Natural killer cell (primary cell): ENCODE measurements around the gene SV2C. TPM values are rescaled to one million over a fixed set of nuclear protein-coding genes. Genes with fewer than 3 reads are reported as not detected.

ENCODE experiments used
- ATAC-seq, 3 donors: fragments of 150-1000 bp in 2 of 3; fragments of 200-7000 bp in 1 of 3; cut with Tn5 transposase; 1 replicate in 1 of 3; 2 replicates in 2 of 3; pipeline ENCODE4 v1.10.0; 2021; ENCODE audit warnings: mild to moderate bottlenecking in 2 of 3, moderate library complexity in 2 of 3
- DNase-seq, 2 donors: peaks; one replicate each; pipeline versions ENCODE4 v3.0.0 to v3.0.0-alpha.2; 2013 to 2021; ENCODE audit warnings: mixed read lengths in 1 of 2
- H3K27ac ChIP-seq: one replicate; pipeline ENCODE4 v1.5.1; 2013; ENCODE audit warnings: mild to moderate bottlenecking, low read length
- H3K27me3 ChIP-seq: one replicate; pipeline ENCODE4 v1.6.1; 2013; ENCODE audit warnings: low read length; ENCODE audit not compliant: control insufficient read depth, insufficient read depth
- H3K36me3 ChIP-seq: one replicate; pipeline ENCODE4 v1.6.1; 2013; ENCODE audit warnings: low read length; ENCODE audit not compliant: control insufficient read depth, insufficient read depth
- H3K4me1 ChIP-seq: one replicate; pipeline ENCODE4 v1.6.1; 2013; ENCODE audit warnings: low read length; ENCODE audit not compliant: control insufficient read depth, insufficient read depth
- H3K4me3 ChIP-seq: one replicate; pipeline ENCODE4 v1.5.1; 2013; ENCODE audit warnings: low read length
- H3K9me3 ChIP-seq: one replicate; pipeline ENCODE4 v1.6.1; 2013; ENCODE audit warnings: low read length; ENCODE audit not compliant: control insufficient read depth, insufficient read depth
- H3K27ac Mint-ChIP-seq, 2 donors: one replicate each; pipeline ENCODE4 v1.8.0; 2022; ENCODE audit warnings: mild to moderate bottlenecking in 2 of 2, mixed read lengths in 2 of 2, moderate library complexity in 1 of 2
- H3K27me3 Mint-ChIP-seq, 2 donors: one replicate each; pipeline ENCODE4 v1.8.0; 2022; ENCODE audit warnings: low read depth in 2 of 2, mixed read lengths in 2 of 2
- H3K36me3 Mint-ChIP-seq: one replicate; pipeline ENCODE4 v1.8.0; 2022; ENCODE audit warnings: mixed read lengths
- H3K4me1 Mint-ChIP-seq, 2 donors: one replicate each; pipeline ENCODE4 v1.8.0; 2022; ENCODE audit warnings: mixed read lengths in 2 of 2
- H3K4me3 Mint-ChIP-seq: one replicate; pipeline ENCODE4 v1.8.0; 2022; ENCODE audit warnings: mild to moderate bottlenecking, moderate library complexity, mixed read lengths
- H3K9me3 Mint-ChIP-seq, 2 donors: one replicate each; pipeline ENCODE4 v1.8.0; 2022; ENCODE audit warnings: mixed read lengths in 2 of 2
- WGBS: methylation state at CpG from one replicate; pipeline ENCODE4 v1.1.7; 2013; ENCODE audit warnings: missing lambda C conversion rate; ENCODE audit not compliant: insufficient coverage; 5-methylcytosine and 5-hydroxymethylcytosine counted together
- intact Hi-C: fragments of 100-400 bp; cut with micrococcal nuclease; formaldehyde crosslinking; loops from one replicate; pipeline ENCODE4 v1.14.2; 2022
- total RNA-seq, 4 donors: library from RNA; stranded (reverse); fragments of 120-200 nt in 1 of 4; gene quantifications; one replicate each; pipeline versions ENCODE4 v1.2.3 to v1.2.4, GENCODE V29; 2013 to 2022
- TF ChIP-seq, protein P1 (sequence below): fragments of 200-600 bp; IDR thresholded peaks from one replicate; pipeline ENCODE4 v1.8.0; 2022; ENCODE audit warnings: antibody characterized with exemption

Gene SV2C
- total RNA-seq, 3 donors from 2014 or later (not counting 1 experiment from before 2014, with no cell fraction given): not detected

GRCh38 chr5:76178913-76179312 lies 95.7 kb downstream of the SV2C start:
- Mint-ChIP-seq H3K9me3 (no peaks in the 10 kb centered on the region), H3K27me3 (peaks cover 0 to 6% of the 10 kb centered on the region in 2 donors), H3K36me3 (no peaks in the 10 kb centered on the region), H3K4me1 (peaks cover 7 to 22% of the 10 kb centered on the region in 2 donors), H3K4me3 (no peak overlapping the region), H3K27ac (no peak overlapping the region)
- no peak overlapping the region for H3K27ac ChIP-seq
- H3K9me3 ChIP-seq: no peaks in the 10 kb centered on the region
- DNase-seq: no peak
- TF ChIP-seq, protein P1, sequence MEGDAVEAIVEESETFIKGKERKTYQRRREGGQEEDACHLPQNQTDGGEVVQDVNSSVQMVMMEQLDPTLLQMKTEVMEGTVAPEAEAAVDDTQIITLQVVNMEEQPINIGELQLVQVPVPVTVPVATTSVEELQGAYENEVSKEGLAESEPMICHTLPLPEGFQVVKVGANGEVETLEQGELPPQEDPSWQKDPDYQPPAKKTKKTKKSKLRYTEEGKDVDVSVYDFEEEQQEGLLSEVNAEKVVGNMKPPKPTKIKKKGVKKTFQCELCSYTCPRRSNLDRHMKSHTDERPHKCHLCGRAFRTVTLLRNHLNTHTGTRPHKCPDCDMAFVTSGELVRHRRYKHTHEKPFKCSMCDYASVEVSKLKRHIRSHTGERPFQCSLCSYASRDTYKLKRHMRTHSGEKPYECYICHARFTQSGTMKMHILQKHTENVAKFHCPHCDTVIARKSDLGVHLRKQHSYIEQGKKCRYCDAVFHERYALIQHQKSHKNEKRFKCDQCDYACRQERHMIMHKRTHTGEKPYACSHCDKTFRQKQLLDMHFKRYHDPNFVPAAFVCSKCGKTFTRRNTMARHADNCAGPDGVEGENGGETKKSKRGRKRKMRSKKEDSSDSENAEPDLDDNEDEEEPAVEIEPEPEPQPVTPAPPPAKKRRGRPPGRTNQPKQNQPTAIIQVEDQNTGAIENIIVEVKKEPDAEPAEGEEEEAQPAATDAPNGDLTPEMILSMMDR: no peak
- intact Hi-C loops: no loop called here
- no peak for ATAC-seq
- 66% methylated on average over 5 of the region's 5 CpGs for WGBS
- no peaks in the 10 kb centered on the region for H3K27me3 ChIP-seq
- no peaks in the 10 kb centered on the region for H3K36me3 ChIP-seq
- H3K4me3 ChIP-seq: no peak overlapping the region
- peaks cover 18% of the 10 kb centered on the region for H3K4me1 ChIP-seq

GRCh38 chr5:76180814-76181805 lies 97.9 kb downstream of the SV2C start:
- Mint-ChIP-seq H3K36me3 (no peaks in the 10 kb centered on the region), H3K27me3 (peaks cover 0 to 6% of the 10 kb centered on the region in 2 donors), H3K4me3 (no peak overlapping the region), H3K9me3 (no peaks in the 10 kb centered on the region), H3K4me1 (peaks cover 0 to 6% of the 10 kb centered on the region in 2 donors), H3K27ac (no peak overlapping the region)
- Histone ChIP-seq H3K4me3 (no peak overlapping the region), H3K4me1 (peaks cover 5% of the 10 kb centered on the region), H3K27me3 (no peaks in the 10 kb centered on the region), H3K36me3 (no peaks in the 10 kb centered on the region), H3K27ac (no peak overlapping the region), H3K9me3 (no peaks in the 10 kb centered on the region)
- intact Hi-C loops: no loop called here
- peak in 2 of 3 donors; percentile 57 to 66 for ATAC-seq
- DNase-seq: peak in 1 of 2 donors; percentile 6
- TF ChIP-seq, protein P1: no peak
- 68% methylated on average over 5 of the region's 8 CpGs for WGBS

DNA sequence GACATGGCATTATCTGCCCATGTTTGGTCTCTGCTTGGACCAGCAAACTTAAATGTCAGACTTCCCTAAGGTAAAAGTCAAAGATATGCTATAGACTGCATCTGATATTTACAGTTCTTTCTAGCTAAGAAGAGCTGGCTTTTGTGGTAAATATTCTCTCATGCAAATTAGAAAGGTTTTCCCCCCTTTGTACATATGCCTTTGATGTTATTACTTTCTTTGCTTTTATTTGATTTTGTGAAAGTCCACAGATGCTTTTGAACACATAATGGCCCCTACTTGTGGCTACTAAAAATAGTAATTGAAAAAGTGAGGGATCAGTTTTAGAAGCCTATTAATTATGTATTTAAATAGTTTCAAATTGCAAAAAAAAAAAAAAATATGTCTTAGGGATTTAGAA lies 104.2 kb downstream of the SV2C start:
- H3K9me3 ChIP-seq: no peaks in the 10 kb centered on the region
- no peaks in the 10 kb centered on the region for H3K36me3 ChIP-seq
- Mint-ChIP-seq H3K4me3 (no peak overlapping the region), H3K4me1 (no peaks in the 10 kb centered on the region), H3K9me3 (no peaks in the 10 kb centered on the region), H3K27me3 (peaks cover 0 to 9% of the 10 kb centered on the region in 2 donors), H3K27ac (no peak overlapping the region), H3K36me3 (no peaks in the 10 kb centered on the region)
- ATAC-seq: no peak
- H3K4me3 ChIP-seq: no peak overlapping the region
- TF ChIP-seq, protein P1: no peak
- no peak overlapping the region for H3K27ac ChIP-seq
- H3K4me1 ChIP-seq: no peaks in the 10 kb centered on the region
- H3K27me3 ChIP-seq: no peaks in the 10 kb centered on the region
- intact Hi-C loops: no loop called here
- no peak for DNase-seq
